Activated T-cell treated with anti-CD3 and anti-CD28 coated beads, Interleukin-2, amount 50 U/mL, for 24 hours (primary cell): ENCODE measurements around the gene SLC39A10.

Source experiments
- DNase-seq: peaks from one replicate; pipeline ENCODE4 v3.0.0-alpha.2; 2020
- H3K27ac Mint-ChIP-seq: 2 replicates; pipeline ENCODE4 v1.8.0; 2020; ENCODE audit warnings: mild to moderate bottlenecking, mixed read lengths
- H3K27me3 Mint-ChIP-seq: 2 replicates; pipeline ENCODE4 v1.8.0; 2020; ENCODE audit warnings: mixed read lengths
- H3K36me3 Mint-ChIP-seq: 2 replicates; pipeline ENCODE4 v1.8.0; 2020; ENCODE audit warnings: low read depth, mixed read lengths
- H3K4me1 Mint-ChIP-seq: 2 replicates; pipeline ENCODE4 v1.8.0; 2020; ENCODE audit warnings: low read depth, mixed read lengths
- H3K4me3 Mint-ChIP-seq: 2 replicates; pipeline ENCODE4 v1.8.0; 2020; ENCODE audit warnings: mild to moderate bottlenecking, moderate library complexity, mixed read lengths
- H3K9me3 Mint-ChIP-seq: 2 replicates; pipeline ENCODE4 v1.8.0; 2020; ENCODE audit warnings: mixed read lengths

SLC39A10 gene

DNA sequence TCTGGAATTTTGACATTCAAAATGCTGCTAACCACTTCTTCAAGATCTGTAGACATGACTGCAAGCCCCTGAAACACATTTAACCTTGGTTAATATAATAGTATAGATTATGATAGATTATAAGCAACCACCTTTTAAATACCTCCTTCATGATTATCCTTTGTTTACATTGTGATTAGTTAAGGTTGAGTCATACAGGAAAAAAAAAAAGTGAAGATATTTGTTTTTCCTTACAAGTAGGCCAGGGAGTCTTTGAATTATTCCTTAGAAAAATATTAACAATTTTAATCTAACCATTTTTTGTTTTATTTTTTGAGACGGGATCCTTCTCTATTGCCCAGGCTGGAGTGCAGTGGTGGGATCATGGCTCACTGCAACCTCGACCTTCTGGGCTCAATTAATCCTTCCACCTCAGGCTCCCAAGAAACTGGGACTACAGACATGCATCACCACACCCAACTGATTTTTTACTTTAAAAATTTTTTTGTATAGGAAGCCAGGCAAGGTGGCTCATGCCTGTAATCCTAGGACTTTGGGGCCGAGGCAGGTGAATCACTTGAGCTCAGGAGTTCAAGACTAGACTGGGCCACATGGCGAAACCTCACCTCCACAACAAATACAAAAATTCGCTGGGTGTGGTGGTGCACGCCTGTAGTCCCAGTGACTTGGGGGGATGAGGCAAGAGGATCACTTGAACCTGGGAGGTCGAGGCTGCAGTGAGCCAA is 99.4 kb downstream of the SLC39A10 start:
- H3K27ac Mint-ChIP-seq = no peak overlapping the region
- H3K4me1 Mint-ChIP-seq = no peaks in the 10 kb centered on the region
- peaks cover 3% of the 10 kb centered on the region for H3K36me3 Mint-ChIP-seq
- H3K4me3 Mint-ChIP-seq = no peak overlapping the region
- no peaks in the 10 kb centered on the region for H3K27me3 Mint-ChIP-seq
- no peak for DNase-seq
- peaks cover 18% of the 10 kb centered on the region for H3K9me3 Mint-ChIP-seq

DNA sequence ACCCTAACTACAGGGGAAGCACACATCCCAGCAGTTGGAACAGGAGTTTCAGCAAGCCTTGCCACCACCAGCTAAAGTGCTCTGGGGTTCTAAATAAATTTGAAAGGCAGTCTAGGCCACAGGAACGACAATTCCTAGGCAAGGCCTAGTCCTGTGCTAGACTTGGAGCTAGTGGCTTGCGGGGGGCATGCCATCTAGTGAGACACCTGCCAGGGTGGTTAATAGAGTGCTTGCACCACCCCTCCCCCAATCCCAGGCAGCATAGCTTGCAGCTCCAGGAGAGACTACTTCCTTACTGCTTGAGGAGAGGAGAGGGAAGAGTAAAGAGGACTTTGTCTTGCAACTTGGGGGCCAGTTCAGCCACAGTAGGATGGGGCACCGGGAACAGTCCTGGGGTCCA is 101.8 kb downstream of the SLC39A10 start:
- DNase-seq = no peak
- Mint-ChIP-seq H3K27ac (no peak overlapping the region), H3K4me3 (no peak overlapping the region), H3K9me3 (peaks cover 40% of the 10 kb centered on the region), H3K36me3 (peaks cover 3% of the 10 kb centered on the region), H3K4me1 (no peaks in the 10 kb centered on the region), H3K27me3 (no peaks in the 10 kb centered on the region)

DNA sequence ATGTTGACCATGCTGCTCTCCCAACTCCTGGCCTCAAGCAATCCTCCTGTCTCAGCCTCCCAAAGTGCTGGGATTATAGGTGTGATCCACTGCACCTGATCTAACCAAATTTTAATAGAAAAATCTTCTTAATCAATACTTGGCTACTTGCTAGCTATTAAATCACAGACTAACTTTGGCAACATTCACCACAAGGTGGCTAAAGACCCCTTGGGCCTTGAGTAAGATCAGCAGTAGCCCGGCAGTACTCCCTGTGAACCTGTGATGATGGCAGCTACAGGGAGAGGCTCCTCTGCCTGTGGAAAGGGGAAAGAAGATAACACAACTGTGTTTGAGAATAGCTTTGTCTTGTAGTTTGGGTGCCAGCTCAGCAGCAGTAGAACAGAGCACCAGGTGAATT is 102.9 kb downstream of the SLC39A10 start:
- no peak overlapping the region for H3K4me3 Mint-ChIP-seq
- peaks cover 3% of the 10 kb centered on the region for H3K36me3 Mint-ChIP-seq
- no peaks in the 10 kb centered on the region for H3K27me3 Mint-ChIP-seq
- DNase-seq = no peak
- H3K27ac Mint-ChIP-seq = no peak overlapping the region
- H3K9me3 Mint-ChIP-seq = peaks cover 46% of the 10 kb centered on the region
- H3K4me1 Mint-ChIP-seq = no peaks in the 10 kb centered on the region

DNA sequence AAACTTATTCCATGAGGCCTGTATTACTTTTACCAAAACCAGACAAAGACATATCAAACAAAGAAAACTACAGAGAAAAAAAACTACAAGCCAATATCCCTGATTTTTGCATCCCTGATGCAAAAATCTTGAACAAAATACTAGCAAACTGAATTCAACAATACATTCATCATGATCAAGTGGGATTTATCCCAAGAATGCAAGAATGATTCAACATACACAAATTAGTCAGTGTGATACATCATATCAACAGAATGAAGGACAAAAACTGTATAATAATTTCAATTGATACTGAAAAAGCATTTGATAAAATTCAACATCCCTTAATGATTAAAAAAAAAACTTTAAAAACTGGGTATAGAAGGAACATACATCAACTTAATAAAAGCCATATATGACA is 106.8 kb downstream of the SLC39A10 start:
- H3K9me3 Mint-ChIP-seq = peaks cover 53% of the 10 kb centered on the region

DNA sequence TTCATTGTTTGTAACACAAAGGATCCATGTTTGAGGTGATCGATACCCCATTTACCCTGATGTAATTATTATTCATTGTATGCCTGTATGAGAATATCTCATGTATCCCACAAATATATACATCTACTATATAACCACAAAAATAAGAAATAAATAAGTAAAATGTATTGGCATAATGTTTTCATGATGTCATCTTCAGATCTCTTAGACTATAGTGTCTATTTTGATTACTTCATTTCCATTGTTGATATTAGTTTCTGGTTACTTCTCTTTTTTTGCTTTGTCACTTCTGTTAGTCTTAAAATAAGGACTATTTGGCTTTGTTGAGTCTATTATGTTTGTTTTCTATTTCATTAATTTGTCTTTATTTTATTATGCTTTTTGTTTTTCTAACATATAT is 109.7 kb downstream of the SLC39A10 start:
- Mint-ChIP-seq H3K4me1 (no peaks in the 10 kb centered on the region), H3K27ac (no peak overlapping the region), H3K27me3 (no peaks in the 10 kb centered on the region), H3K9me3 (peaks cover 36% of the 10 kb centered on the region), H3K4me3 (no peak overlapping the region), H3K36me3 (no peaks in the 10 kb centered on the region)
- no peak for DNase-seq

More for the DNA sequence above, 106.8 kb downstream of the SLC39A10 start:
- no peak overlapping the region for H3K27ac Mint-ChIP-seq
- no peak for DNase-seq
- no peaks in the 10 kb centered on the region for H3K27me3 Mint-ChIP-seq
- no peaks in the 10 kb centered on the region for H3K4me1 Mint-ChIP-seq
- H3K4me3 Mint-ChIP-seq = no peak overlapping the region
- no peaks in the 10 kb centered on the region for H3K36me3 Mint-ChIP-seq

DNA sequence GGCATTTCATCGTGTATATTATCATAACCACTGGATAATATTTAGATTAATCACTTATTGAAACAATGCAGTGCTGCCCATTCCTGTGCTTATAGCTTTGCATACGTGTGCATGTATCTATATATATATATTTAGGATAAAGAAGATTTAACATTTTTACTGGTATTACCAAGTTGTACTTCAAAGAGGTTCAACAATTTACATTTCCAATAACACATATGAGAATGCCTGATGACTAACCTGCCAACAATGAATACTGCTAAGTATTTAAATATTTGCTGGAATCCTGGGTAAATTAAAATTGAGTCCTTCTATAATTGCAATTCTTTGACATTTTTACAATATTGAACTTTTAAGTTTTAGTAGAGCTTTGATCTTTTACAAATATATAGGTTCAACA is 111.4 kb downstream of the SLC39A10 start:
- H3K9me3 Mint-ChIP-seq = peaks cover 21% of the 10 kb centered on the region
- no peak overlapping the region for H3K27ac Mint-ChIP-seq
- H3K4me1 Mint-ChIP-seq = no peaks in the 10 kb centered on the region
- no peaks in the 10 kb centered on the region for H3K27me3 Mint-ChIP-seq
- no peak for DNase-seq
- no peaks in the 10 kb centered on the region for H3K36me3 Mint-ChIP-seq
- no peak overlapping the region for H3K4me3 Mint-ChIP-seq

DNA sequence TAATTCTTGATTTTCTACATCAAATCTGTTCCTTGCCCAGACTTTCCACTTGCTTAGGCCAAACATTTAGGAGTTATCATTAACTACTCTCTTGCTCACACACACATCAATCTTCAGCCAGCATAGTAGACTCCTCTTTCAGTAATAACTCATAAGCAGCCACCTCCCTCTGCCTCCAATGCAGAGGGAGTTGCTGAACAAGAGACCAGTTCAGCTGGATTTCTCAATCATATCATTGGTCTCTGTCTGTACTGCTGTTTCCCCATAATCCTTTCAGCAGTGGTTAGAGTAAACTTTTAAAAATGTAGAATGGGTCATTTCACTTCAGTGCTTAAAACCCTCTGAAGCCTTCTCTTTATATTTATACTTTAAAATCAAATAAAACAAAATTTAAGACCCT is 112.9 kb downstream of the SLC39A10 start:
- Mint-ChIP-seq H3K27ac (no peak overlapping the region), H3K4me3 (no peak overlapping the region), H3K4me1 (no peaks in the 10 kb centered on the region), H3K36me3 (no peaks in the 10 kb centered on the region), H3K27me3 (no peaks in the 10 kb centered on the region), H3K9me3 (peaks cover 11% of the 10 kb centered on the region)
- no peak for DNase-seq

DNA sequence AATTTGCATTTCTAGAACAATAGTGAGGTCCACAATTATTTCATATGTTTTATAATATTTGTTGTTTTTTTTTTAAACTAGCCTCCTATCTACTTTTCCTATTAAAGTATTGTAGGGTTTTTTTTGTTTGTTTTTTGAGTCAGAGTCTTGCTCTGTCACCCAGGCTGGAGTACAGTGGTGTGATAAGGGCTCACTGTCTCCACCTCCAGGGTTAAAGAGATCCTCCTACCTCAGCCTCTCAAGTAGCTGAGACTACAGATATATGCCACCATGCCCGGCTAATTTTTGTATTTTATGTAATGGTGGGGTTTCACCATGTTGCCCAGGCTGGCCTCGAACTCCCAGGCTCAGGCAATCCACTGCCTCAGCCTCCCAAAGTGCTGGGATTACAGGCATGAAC is 122.5 kb downstream of the SLC39A10 start:
- H3K27me3 Mint-ChIP-seq = no peaks in the 10 kb centered on the region
- no peak for DNase-seq
- H3K27ac Mint-ChIP-seq = no peak overlapping the region
- no peak overlapping the region for H3K4me3 Mint-ChIP-seq
- H3K4me1 Mint-ChIP-seq = no peaks in the 10 kb centered on the region
- no peaks in the 10 kb centered on the region for H3K9me3 Mint-ChIP-seq
- no peaks in the 10 kb centered on the region for H3K36me3 Mint-ChIP-seq

DNA sequence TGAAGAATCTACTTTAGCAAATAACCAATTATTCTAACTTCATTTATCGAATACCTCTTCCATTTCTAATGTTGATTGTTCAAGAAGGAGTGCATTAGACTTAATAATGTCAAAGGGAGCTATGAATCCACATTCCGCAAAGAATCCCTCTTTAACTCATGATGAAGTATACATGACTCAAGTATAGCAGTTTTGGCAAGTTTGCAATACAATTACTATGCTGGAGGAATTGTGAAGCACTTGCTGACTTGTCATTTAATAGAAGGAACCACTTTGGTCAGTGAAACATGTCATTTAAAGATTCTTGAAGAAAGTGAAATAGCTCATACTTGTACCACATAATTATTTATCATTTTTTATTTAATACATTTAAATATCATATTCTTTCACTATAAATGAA is 125.1 kb downstream of the SLC39A10 start:
- Mint-ChIP-seq H3K4me1 (no peaks in the 10 kb centered on the region), H3K36me3 (no peaks in the 10 kb centered on the region), H3K27ac (no peak overlapping the region), H3K4me3 (no peak overlapping the region), H3K27me3 (no peaks in the 10 kb centered on the region), H3K9me3 (no peaks in the 10 kb centered on the region)
- no peak for DNase-seq
